ENCODE measurements around the gene MMAB. TPM values are rescaled to one million over a fixed set of nuclear protein-coding genes. Genes with fewer than 3 reads are reported as not detected.

MMAB gene
- 49.3 and 58.4 TPM in 2 replicates for total RNA-seq

GRCh38 chr12:109573029-109573913 lies at the start of gene MMAB, which contains the start of gene MVK:
TSS of gene MMAB (minus strand) at chr12:109573504. CDS start at chr12:109573480, 24 bp downstream.
TSS of gene MVK (plus strand) at chr12:109573794. CDS start at chr12:109574823, 1,029 bp downstream.

Other genes with a start within 250 kb of the MMAB start
- not detected in 2 replicates for gene MYO1H, start 225.6 kb downstream of the MMAB start, total RNA-seq
- 54.8 and 64.8 TPM in 2 replicates for gene KCTD10, start 96.2 kb downstream of the MMAB start, total RNA-seq
- gene UBE3B, start 95.9 kb downstream of the MMAB start, total RNA-seq: 42.0 and 43.8 TPM in 2 replicates
- gene MVK, start 290 bp upstream of the MMAB start, total RNA-seq: 21.2 and 28.0 TPM in 2 replicates
- 1.0 and 1.1 TPM in 2 replicates for gene FAM222A, start 140.3 kb upstream of the MMAB start, total RNA-seq

Measured in mammary microvascular endothelial cell (primary cell).